Prostate gland (tissue), 2 donors: ENCODE results near the gene FOSL1.

ENCODE experiments used
- CTCF ChIP-seq, 4 experiments: fragments of 200-600 bp in 2 of 4; fragments of 450-650 bp in 2 of 4; sonication (generic) in 2 of 4; IDR thresholded peaks; 1 replicate in 3 of 4; 2 replicates in 1 of 4; pipeline ENCODE4 v1.5.1; 2016 to 2019; ENCODE audit warnings: antibody characterized with exemption in 4 of 4, mild to moderate bottlenecking in 2 of 4, moderate library complexity in 2 of 4
- POLR2A ChIP-seq: fragments of 450-650 bp; IDR thresholded peaks from one replicate; pipeline ENCODE4 v1.6.1; 2016; ENCODE audit warnings: antibody characterized with exemption, mild to moderate bottlenecking
- POLR2AphosphoS5 ChIP-seq: sonication (generic); formaldehyde crosslinking; IDR thresholded peaks from one replicate; pipeline ENCODE4 v1.6.1; 2017; ENCODE audit warnings: antibody characterized with exemption

- TF ChIP-seq CTCF (IDR thresholded peaks at IDR 0.05): no peak
- no peak for TF ChIP-seq POLR2AphosphoS5
- no peak for TF ChIP-seq POLR2A
These were observed 44.0 kb upstream of the FOSL1 start for GRCh38 chr11:65944191-65944590.
